Left ventricle myocardium superior (tissue), 1 donor: Measurements from ENCODE around the gene ADK. TPM values are rescaled to one million over a fixed set of nuclear protein-coding genes. Genes with fewer than 3 reads are reported as not detected.
"Not testable (repeated sequence)": the region's sequence is repeated elsewhere in the genome, so short reads cannot be mapped to it uniquely, and the experiment has no call there.

Experiments used
- ATAC-seq: fragments of 200-7000 bp; cut with Tn5 transposase; one replicate; pipeline ENCODE4 v1.9.1; 2020; ENCODE audit warnings: mild to moderate bottlenecking, moderate library complexity
- DNase-seq: peaks from one replicate; pipeline ENCODE4 v3.0.0-alpha.2; 2020
- intact Hi-C: fragments of 100-400 bp; cut with micrococcal nuclease; formaldehyde crosslinking; loops from one replicate; pipeline ENCODE4 v1.11.0; 2022
- total RNA-seq: library from RNA; stranded (reverse); fragmentation: NEBNext Ultra II Directional; extraction: Animal tissue kit (Norgen Biotek cat#: 25700); gene quantifications from one replicate; pipeline ENCODE4 v1.2.1, GENCODE V29; 2021
- donor health status: DM: no; HTN: yes; CAD: no; lungs with severe emphysema.

ADK gene
- total RNA-seq, 1 donor from 2014 or later = 47.2 TPM

GRCh38 chr10:74282151-74282847 lies 131.3 kb downstream of the ADK start:
- intact Hi-C loops = no loop called here
- no peak for ATAC-seq
- DNase-seq = no peak

- ATAC-seq (no peak), DNase-seq (no peak)
- intact Hi-C loops = no loop called here
Measured at GRCh38 chr10:74282848-74283210, 131.8 kb downstream of the ADK start.

- intact Hi-C loops = no loop called here
- DNase-seq = no peak
- ATAC-seq = no peak
Measured at GRCh38 chr10:74289188-74289587, 138.2 kb downstream of the ADK start.

GRCh38 chr10:74289951-74290350 lies 138.9 kb downstream of the ADK start:
- peak; percentile 17 for ATAC-seq
- no peak for DNase-seq
- intact Hi-C loops = no loop called here

DNA sequence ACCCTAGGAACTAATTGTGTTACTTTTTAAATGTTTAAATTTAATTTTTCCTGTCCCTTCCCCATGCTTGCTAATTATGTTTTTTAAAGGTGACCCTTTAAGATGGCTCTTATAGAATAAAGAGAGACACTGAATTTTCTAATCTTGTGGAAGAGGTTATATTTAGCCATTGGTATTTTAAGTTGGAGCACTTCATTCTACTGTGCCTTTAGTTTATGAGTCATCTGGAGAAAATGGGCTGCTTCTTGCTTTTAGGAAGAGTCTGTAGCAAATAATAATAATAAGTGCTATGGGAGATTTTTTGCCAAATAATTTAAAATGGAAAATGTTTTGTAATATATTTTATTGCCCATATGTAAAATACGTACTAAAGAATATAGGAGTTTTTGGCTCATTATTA lies 139.7 kb downstream of the ADK start:
- DNase-seq (no peak), ATAC-seq (peak; percentile 76)
- intact Hi-C loops = no loop called here

DNA sequence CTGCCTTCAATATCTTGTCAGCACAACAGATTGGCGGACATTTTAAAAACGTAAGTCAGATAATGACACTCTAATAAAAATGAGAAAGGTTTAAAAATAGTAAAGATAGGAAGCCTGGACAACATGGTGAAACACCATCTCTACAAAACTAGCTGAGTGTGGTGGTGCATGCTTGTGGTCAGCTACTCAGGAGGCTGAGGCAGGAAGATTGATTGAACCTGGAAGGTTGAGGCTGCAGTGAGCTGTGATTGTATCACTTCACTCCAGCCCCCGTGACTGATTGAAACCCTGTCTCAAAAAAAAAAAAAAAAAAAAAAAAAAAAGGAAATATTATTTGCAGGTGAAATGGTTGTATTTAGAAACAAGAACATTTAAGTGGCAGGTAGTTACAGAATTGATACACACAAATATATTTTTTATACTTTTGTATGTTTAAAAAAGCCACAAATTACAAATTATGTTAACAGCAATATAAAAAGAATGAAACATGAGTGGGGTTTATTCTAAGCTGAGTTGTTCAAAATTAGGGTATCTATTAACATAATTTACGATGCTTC lies 141.9 kb downstream of the ADK start:
- DNase-seq (no peak), ATAC-seq (no peak)
- intact Hi-C loops = no loop called here

DNA sequence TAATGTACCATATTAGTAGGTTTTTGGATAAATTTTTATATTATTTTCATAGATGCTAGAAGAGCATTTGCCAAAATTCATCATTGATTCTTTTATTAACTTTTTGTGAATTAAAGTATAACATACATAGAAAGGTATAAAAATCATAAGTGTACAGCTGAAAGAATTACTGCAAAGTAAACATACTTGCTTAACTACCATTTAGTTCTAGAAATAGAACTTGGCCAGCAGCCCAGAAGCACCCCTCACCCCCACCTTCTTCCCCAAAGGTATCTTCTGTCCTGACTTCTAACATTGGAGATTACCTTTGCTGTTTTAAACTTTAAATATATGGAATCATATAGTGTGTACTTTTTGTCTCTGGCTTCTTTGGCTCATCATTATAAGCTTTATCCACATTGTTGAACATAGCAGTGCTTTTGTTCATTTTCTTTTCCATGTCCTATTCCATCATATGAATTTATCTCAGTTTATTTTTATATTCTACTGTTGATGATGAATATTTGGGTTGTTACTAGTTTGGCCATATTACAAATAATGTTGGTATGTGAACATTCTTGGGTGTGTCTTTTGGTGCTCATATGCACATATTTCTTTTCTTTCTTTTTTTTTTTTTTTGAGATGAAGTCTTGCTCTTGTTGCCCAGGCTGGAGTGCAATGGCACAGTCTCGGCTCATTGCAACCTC lies 142.8 kb downstream of the ADK start:
- ATAC-seq (peak; percentile 60), DNase-seq (no peak)
- intact Hi-C loops = no loop called here

DNA sequence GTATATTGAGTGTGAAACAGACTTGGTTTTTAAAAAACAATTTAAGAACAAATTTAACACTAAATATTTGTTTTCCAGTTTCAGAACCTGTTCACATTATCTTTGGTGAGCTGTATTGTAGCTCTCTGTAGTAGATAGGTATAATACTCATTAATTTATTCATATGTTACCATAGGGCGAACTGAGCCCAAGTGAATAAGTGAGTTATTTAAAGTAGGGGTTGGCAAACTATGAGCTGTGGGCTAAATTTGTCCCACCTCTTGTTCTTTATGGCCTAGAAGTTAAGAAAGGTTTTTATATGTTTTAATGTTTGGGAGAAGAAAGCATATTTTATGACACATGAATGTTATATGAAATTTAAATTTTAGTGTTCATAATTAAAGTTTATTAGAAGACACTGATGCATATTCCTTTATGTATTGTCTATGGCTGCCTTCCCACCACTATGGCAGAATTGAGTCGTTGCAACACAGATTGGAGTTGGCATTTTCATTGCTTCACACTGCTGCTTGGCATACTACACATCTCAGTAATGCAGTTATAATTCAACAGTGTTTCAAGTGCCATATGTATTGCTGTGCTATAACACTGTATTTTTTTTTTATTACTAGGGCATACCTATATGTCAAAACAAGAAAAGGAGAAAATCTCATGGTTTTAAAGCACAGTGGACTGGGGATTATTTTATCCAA lies 146.5 kb downstream of the ADK start:
- intact Hi-C loops = no loop called here
- peak; percentile 36 for ATAC-seq

DNA sequence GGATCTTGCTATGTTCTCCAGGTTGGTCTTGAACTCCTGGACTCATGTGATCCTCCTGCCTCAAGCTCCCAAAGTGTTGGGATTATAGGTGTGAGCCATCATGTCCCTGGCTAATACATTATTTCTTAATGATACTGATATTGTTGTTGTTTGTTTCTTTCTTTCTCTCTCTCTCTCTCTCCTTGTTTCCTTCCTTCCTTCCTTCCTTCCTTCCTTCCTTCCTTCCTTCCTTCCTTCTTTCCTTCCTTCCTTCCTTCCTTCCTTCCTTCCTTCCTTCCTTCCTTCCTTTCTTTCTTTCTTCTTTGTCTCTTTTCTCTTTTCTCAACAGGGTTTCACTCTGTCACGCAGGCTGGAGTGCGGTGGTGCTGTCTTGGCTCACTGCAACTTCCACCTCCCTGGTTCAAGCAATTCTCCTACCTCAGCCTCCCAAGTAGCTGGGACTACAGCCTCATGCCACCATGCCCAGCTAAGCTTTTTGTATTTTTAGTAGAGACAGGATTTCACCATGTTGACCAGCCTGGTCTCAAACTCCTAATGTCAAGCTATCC lies 149.1 kb downstream of the ADK start:
- intact Hi-C loops, DNase-seq, ATAC-seq: not testable (repeated sequence)

More for the DNA sequence above, 146.5 kb downstream of the ADK start:
- DNase-seq = no peak

- intact Hi-C loops = no loop called here
- no peak for DNase-seq
- no peak for ATAC-seq
Measured at GRCh38 chr10:74300666-74301065, 149.6 kb downstream of the ADK start.

- ATAC-seq = no peak
- no peak for DNase-seq
- intact Hi-C loops = no loop called here
Measured at GRCh38 chr10:74305730-74306129, 154.7 kb downstream of the ADK start.

- no peak for ATAC-seq
- DNase-seq = no peak
- intact Hi-C loops = no loop called here
Measured at GRCh38 chr10:74306227-74306982, 155.4 kb downstream of the ADK start.

- intact Hi-C loops = no loop called here
- ATAC-seq (no peak), DNase-seq (no peak)
Measured at GRCh38 chr10:74307061-74307651, 156.1 kb downstream of the ADK start.

GRCh38 chr10:74310652-74311257 lies 159.7 kb downstream of the ADK start:
- intact Hi-C loops = no loop called here
- DNase-seq (no peak), ATAC-seq (no peak)

- intact Hi-C loops = no loop called here
- ATAC-seq = no peak
Measured at GRCh38 chr10:74314166-74314565, 163.1 kb downstream of the ADK start.

DNA sequence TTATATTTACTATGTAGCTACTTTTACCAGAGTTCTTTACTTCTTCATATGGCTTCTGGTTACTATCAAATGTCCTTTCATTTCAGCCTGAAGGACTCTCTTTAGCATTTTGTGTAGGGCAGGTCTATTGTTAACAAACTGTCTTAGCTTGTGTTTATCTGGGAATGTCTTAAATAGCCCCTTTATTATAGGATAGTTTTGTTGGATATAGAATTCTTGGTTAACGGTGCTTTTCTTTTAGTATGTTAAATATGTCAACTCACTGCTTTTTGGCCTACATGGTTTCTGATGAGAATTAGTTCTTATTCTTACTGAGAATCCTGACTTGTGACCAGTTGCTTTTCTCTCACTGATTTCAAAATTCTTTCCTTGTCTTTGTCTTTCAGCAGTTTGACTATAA lies 169.0 kb downstream of the ADK start:
- DNase-seq (no peak), ATAC-seq (no peak)
- intact Hi-C loops = no loop called here

More at GRCh38 chr10:74314166-74314565, 163.1 kb downstream of the ADK start:
- DNase-seq = no peak

DNA sequence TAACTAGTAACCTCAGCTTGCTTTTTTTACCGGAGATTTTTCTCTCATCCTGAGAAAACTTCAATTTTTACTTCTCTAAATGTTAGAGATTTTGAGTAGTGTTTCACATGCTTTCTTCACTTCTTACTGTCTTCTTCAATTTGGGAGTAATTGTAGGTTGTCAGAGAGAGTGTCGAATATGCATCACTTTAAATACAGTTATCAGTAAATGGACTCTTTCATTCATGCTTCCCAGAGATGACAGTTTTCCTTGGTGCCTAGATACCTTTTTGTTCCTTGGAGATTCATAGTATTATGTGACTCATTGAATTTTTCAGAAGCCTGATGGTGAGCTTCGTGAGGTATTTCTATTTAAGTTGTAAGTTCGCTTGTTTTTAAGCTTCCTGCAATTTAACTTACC lies 169.7 kb downstream of the ADK start:
- no peak for DNase-seq
- intact Hi-C loops = no loop called here
- no peak for ATAC-seq

- intact Hi-C loops = no loop called here
- ATAC-seq = no peak
- no peak for DNase-seq
Measured at GRCh38 chr10:74322141-74322540, 171.1 kb downstream of the ADK start.
